Ishikawa (cell line): ENCODE measurements around the gene PLPP4.

Experiments
- CEBPB ChIP-seq: IDR thresholded peaks from 2 replicates; pipeline ENCODE4 v1.6.1; 2012
- CREB1 ChIP-seq: IDR thresholded peaks from 2 replicates; pipeline ENCODE4 v1.6.1; 2012; ENCODE audit warnings: low read depth
- EGR1 ChIP-seq: IDR thresholded peaks from 2 replicates; pipeline ENCODE4 v1.6.1; 2012
- EP300 ChIP-seq: IDR thresholded peaks from 2 replicates; pipeline ENCODE4 v1.6.1; 2012; ENCODE audit warnings: borderline replicate concordance
- FOXM1 ChIP-seq: IDR thresholded peaks from 2 replicates; pipeline ENCODE4 v1.6.1; 2012; ENCODE audit warnings: low read depth, borderline replicate concordance
- MAX ChIP-seq: IDR thresholded peaks from 2 replicates; pipeline ENCODE4 v1.6.1; 2012
- NFIC ChIP-seq: IDR thresholded peaks from 2 replicates; pipeline ENCODE4 v1.6.1; 2012
- RAD21 ChIP-seq: IDR thresholded peaks from 2 replicates; pipeline ENCODE4 v1.6.1; 2012; ENCODE audit warnings: low read depth
- REST ChIP-seq: IDR thresholded peaks from 2 replicates; pipeline ENCODE4 v1.6.1; 2012; ENCODE audit warnings: low read depth, mild to moderate bottlenecking
- TAF1 ChIP-seq: IDR thresholded peaks from 2 replicates; pipeline ENCODE4 v1.6.1; 2012; ENCODE audit warnings: low read depth, mild to moderate bottlenecking
- TCF12 ChIP-seq: IDR thresholded peaks from 2 replicates; pipeline ENCODE4 v1.6.1; 2012; ENCODE audit warnings: low read depth
- TEAD4 ChIP-seq: IDR thresholded peaks from 2 replicates; pipeline ENCODE4 v1.6.1; 2012
- USF1 ChIP-seq: IDR thresholded peaks from 2 replicates; pipeline ENCODE4 v1.6.1; 2012
- YY1 ChIP-seq: IDR thresholded peaks from 2 replicates; pipeline ENCODE4 v1.6.1; 2012; ENCODE audit warnings: low read depth
- ZBTB7A ChIP-seq: IDR thresholded peaks from 2 replicates; pipeline ENCODE4 v1.6.1; 2012; ENCODE audit warnings: low read depth

PLPP4 gene

GRCh38 chr10:120562956-120563355, 105.9 kb downstream of the PLPP4 start:
- TF ChIP-seq RAD21 (no peak), MAX (no peak), NFIC (no peak), USF1 (no peak), YY1 (no peak), ZBTB7A (no peak), CREB1 (no peak), EP300 (no peak), TEAD4 (no peak), TCF12 (no peak), CEBPB (no peak)

GRCh38 chr10:120570418-120570817, 113.4 kb downstream of the PLPP4 start:
- TF ChIP-seq NFIC = no peak
- no peak for TF ChIP-seq CEBPB
- no peak for TF ChIP-seq FOXM1
- TF ChIP-seq MAX = no peak

- TF ChIP-seq EP300 = no peak
- TF ChIP-seq FOXM1 = no peak
- TF ChIP-seq ZBTB7A = no peak
- no peak for TF ChIP-seq REST
- TF ChIP-seq YY1 = no peak
- TF ChIP-seq TAF1 = no peak
- no peak for TF ChIP-seq TCF12
- no peak for TF ChIP-seq MAX
- no peak for TF ChIP-seq TEAD4
- TF ChIP-seq EGR1 = no peak
- TF ChIP-seq CEBPB = no peak
- no peak for TF ChIP-seq CREB1
- no peak for TF ChIP-seq USF1
- TF ChIP-seq RAD21 = no peak
- TF ChIP-seq NFIC = no peak
Observed at GRCh38 chr10:120571266-120571665, 114.2 kb downstream of the PLPP4 start.

GRCh38 chr10:120572307-120572706, 115.3 kb downstream of the PLPP4 start:
- TF ChIP-seq REST (no peak), TEAD4 (no peak), CREB1 (no peak), YY1 (no peak), CEBPB (no peak), TAF1 (no peak), TCF12 (no peak), MAX (no peak), RAD21 (no peak), ZBTB7A (no peak), EP300 (no peak), NFIC (no peak), FOXM1 (no peak), USF1 (no peak), EGR1 (no peak)

- no peak for TF ChIP-seq YY1
- TF ChIP-seq USF1 = no peak
- TF ChIP-seq TAF1 = no peak
- TF ChIP-seq ZBTB7A = no peak
Observed at GRCh38 chr10:120573355-120573754, 116.3 kb downstream of the PLPP4 start.
